Activated CD4-positive, alpha-beta memory T cell treated with anti-CD3 and anti-CD28 coated beads, Interleukin-2, amount 10 ng/mL, durations not matched to agents 7 days and 5 days (primary cell): ENCODE data around the gene TBC1D1. TPM values are rescaled to one million over a fixed set of nuclear protein-coding genes. Genes with fewer than 3 reads are reported as not detected.

Experiments
- CTCF ChIA-PET: fragments of 350-600 bp; sonication (Branson Sonifier 250); formaldehyde crosslinking; loops from one replicate; lab custom pipeline; 2021; ENCODE audit warnings: antibody characterized with exemption, inconsistent platforms; lab: Charles Lee
- POLR2A ChIA-PET: fragments of 350-600 bp; sonication (Branson Sonifier 250); formaldehyde crosslinking; loops from one replicate; lab custom pipeline; 2021; ENCODE audit warnings: antibody characterized with exemption; lab: Charles Lee
- DNase-seq: peaks from one replicate; pipeline ENCODE4 v3.0.0-alpha.2; 2020
- H3K27ac Mint-ChIP-seq: one replicate; pipeline ENCODE4 v1.8.0; 2021; ENCODE audit warnings: mild to moderate bottlenecking, mixed read lengths
- H3K27me3 Mint-ChIP-seq: one replicate; pipeline ENCODE4 v1.8.0; 2021; ENCODE audit warnings: mixed read lengths
- H3K36me3 Mint-ChIP-seq: one replicate; pipeline ENCODE4 v1.8.0; 2021; ENCODE audit warnings: low read depth, mixed read lengths
- H3K4me1 Mint-ChIP-seq: one replicate; pipeline ENCODE4 v1.8.0; 2021; ENCODE audit warnings: mixed read lengths
- H3K4me3 Mint-ChIP-seq: one replicate; pipeline ENCODE4 v1.8.0; 2021; ENCODE audit warnings: mild to moderate bottlenecking, mixed read lengths
- H3K9me3 Mint-ChIP-seq: one replicate; pipeline ENCODE4 v1.8.0; 2021; ENCODE audit warnings: mixed read lengths
- total RNA-seq, 2 experiments: library from RNA; stranded (reverse); gene quantifications; one replicate each; pipeline ENCODE4 v1.2.3, GENCODE V29; 2021

TBC1D1 gene
- total RNA-seq, 2 experiments from 2014 or later: 58.8 to 62.3 TPM

GRCh38 chr4:38095691-38096090, 204.8 kb downstream of the TBC1D1 start:
- H3K4me1 Mint-ChIP-seq: peaks cover 21% of the 10 kb centered on the region
- ChIA-PET CTCF (interaction anchor here (1.6 to 2.0 kb wide), 2 partner anchors 27 to 33 kb away, joined by 5 read pairs; no protein-coding TSS in a partner anchor), POLR2A (interaction anchor here (0.7 kb wide), 1 partner anchor 64 kb away, joined by 3 read pairs; no protein-coding TSS in a partner anchor)
- peaks cover 64% of the 10 kb centered on the region for H3K36me3 Mint-ChIP-seq
- no peak overlapping the region for H3K4me3 Mint-ChIP-seq
- no peak for DNase-seq
- H3K27me3 Mint-ChIP-seq: no peaks in the 10 kb centered on the region
- H3K27ac Mint-ChIP-seq: no peak overlapping the region
- peaks cover 2% of the 10 kb centered on the region for H3K9me3 Mint-ChIP-seq

- no peaks in the 10 kb centered on the region for H3K9me3 Mint-ChIP-seq
- no peak overlapping the region for H3K27ac Mint-ChIP-seq
- no peak overlapping the region for H3K4me3 Mint-ChIP-seq
- H3K4me1 Mint-ChIP-seq: peaks cover 5% of the 10 kb centered on the region
- POLR2A ChIA-PET: no interaction called here
- H3K27me3 Mint-ChIP-seq: no peaks in the 10 kb centered on the region
- CTCF ChIA-PET: no interaction called here
- DNase-seq: no peak
- peaks cover 54% of the 10 kb centered on the region for H3K36me3 Mint-ChIP-seq
These were observed 206.9 kb downstream of the TBC1D1 start for GRCh38 chr4:38097818-38098217.

- no peak overlapping the region for H3K27ac Mint-ChIP-seq
- DNase-seq: no peak
- no peaks in the 10 kb centered on the region for H3K9me3 Mint-ChIP-seq
- no peaks in the 10 kb centered on the region for H3K27me3 Mint-ChIP-seq
- ChIA-PET CTCF (no interaction called here), POLR2A (interaction anchor here (1.4 kb wide), 1 partner anchor 24 kb away, joined by 5 read pairs; no protein-coding TSS in a partner anchor)
- peaks cover 54% of the 10 kb centered on the region for H3K36me3 Mint-ChIP-seq
- H3K4me3 Mint-ChIP-seq: no peak overlapping the region
- H3K4me1 Mint-ChIP-seq: peaks cover 5% of the 10 kb centered on the region
These were observed 208.2 kb downstream of the TBC1D1 start for GRCh38 chr4:38099020-38099600.

- no peaks in the 10 kb centered on the region for H3K9me3 Mint-ChIP-seq
These were observed 209.1 kb downstream of the TBC1D1 start for GRCh38 chr4:38099908-38100407.

GRCh38 chr4:38100474-38101255, 209.8 kb downstream of the TBC1D1 start:
- POLR2A ChIA-PET: interaction anchor here (1.4 kb wide), 1 partner anchor 23 kb away, joined by 5 read pairs; no protein-coding TSS in a partner anchor
- DNase-seq: no peak
- Mint-ChIP-seq H3K27me3 (no peaks in the 10 kb centered on the region), H3K4me1 (peaks cover 13% of the 10 kb centered on the region), H3K9me3 (no peaks in the 10 kb centered on the region), H3K27ac (no peak overlapping the region), H3K4me3 (no peak overlapping the region), H3K36me3 (peaks cover 55% of the 10 kb centered on the region)
- CTCF ChIA-PET: no interaction called here

More at GRCh38 chr4:38099908-38100407, 209.1 kb downstream of the TBC1D1 start:
- ChIA-PET CTCF (no interaction called here), POLR2A (interaction anchor here (1.4 kb wide), 1 partner anchor 23 kb away, joined by 5 read pairs; no protein-coding TSS in a partner anchor)
- no peak for DNase-seq
- Mint-ChIP-seq H3K4me1 (peaks cover 5% of the 10 kb centered on the region), H3K27ac (no peak overlapping the region), H3K4me3 (no peak overlapping the region), H3K27me3 (no peaks in the 10 kb centered on the region), H3K36me3 (peaks cover 56% of the 10 kb centered on the region)

- ChIA-PET POLR2A (interaction anchor here (1.2 kb wide), 1 partner anchor 592 kb away, joined by 3 read pairs; no protein-coding TSS in a partner anchor), CTCF (no interaction called here)
- Mint-ChIP-seq H3K4me3 (no peak overlapping the region), H3K9me3 (no peaks in the 10 kb centered on the region), H3K4me1 (peaks cover 18% of the 10 kb centered on the region), H3K27ac (no peak overlapping the region), H3K36me3 (peaks cover 51% of the 10 kb centered on the region), H3K27me3 (no peaks in the 10 kb centered on the region)
- no peak for DNase-seq
These were observed 210.7 kb downstream of the TBC1D1 start for GRCh38 chr4:38101563-38101962.

GRCh38 chr4:38102957-38103588, 212.2 kb downstream of the TBC1D1 start:
- CTCF ChIA-PET: interaction anchor here (0.6 kb wide), 1 partner anchor 9 kb away, joined by 3 read pairs; no protein-coding TSS in a partner anchor
- Mint-ChIP-seq H3K27ac (no peak overlapping the region), H3K9me3 (no peaks in the 10 kb centered on the region), H3K36me3 (peaks cover 56% of the 10 kb centered on the region), H3K4me1 (peaks cover 19% of the 10 kb centered on the region), H3K27me3 (no peaks in the 10 kb centered on the region), H3K4me3 (no peak overlapping the region)
- no peak for DNase-seq
- POLR2A ChIA-PET: no interaction called here

- H3K4me1 Mint-ChIP-seq: peaks cover 14% of the 10 kb centered on the region
- POLR2A ChIA-PET: interaction anchor here (1.3 kb wide), 1 partner anchor 9 kb away, joined by 4 read pairs; no protein-coding TSS in a partner anchor
- H3K4me3 Mint-ChIP-seq: no peak overlapping the region
These were observed 214.8 kb downstream of the TBC1D1 start for GRCh38 chr4:38105475-38106220.

GRCh38 chr4:38106311-38106710, 215.4 kb downstream of the TBC1D1 start:
- no peak for DNase-seq
- peaks cover 14% of the 10 kb centered on the region for H3K4me1 Mint-ChIP-seq
- CTCF ChIA-PET: no interaction called here

More at GRCh38 chr4:38105475-38106220, 214.8 kb downstream of the TBC1D1 start:
- CTCF ChIA-PET: interaction anchor here (1.7 kb wide), 1 partner anchor 26 kb away, joined by 3 read pairs; no protein-coding TSS in a partner anchor
- no peaks in the 10 kb centered on the region for H3K27me3 Mint-ChIP-seq
- no peaks in the 10 kb centered on the region for H3K9me3 Mint-ChIP-seq
- DNase-seq: no peak
- no peak overlapping the region for H3K27ac Mint-ChIP-seq
- H3K36me3 Mint-ChIP-seq: peaks cover 59% of the 10 kb centered on the region

GRCh38 chr4:38106886-38107514, 216.1 kb downstream of the TBC1D1 start:
- Mint-ChIP-seq H3K36me3 (peaks cover 54% of the 10 kb centered on the region), H3K4me1 (peaks cover 14% of the 10 kb centered on the region), H3K9me3 (no peaks in the 10 kb centered on the region), H3K4me3 (no peak overlapping the region), H3K27ac (no peak overlapping the region), H3K27me3 (no peaks in the 10 kb centered on the region)
- CTCF ChIA-PET: no interaction called here
- DNase-seq: no peak
- POLR2A ChIA-PET: no interaction called here

More at GRCh38 chr4:38106311-38106710, 215.4 kb downstream of the TBC1D1 start:
- no peaks in the 10 kb centered on the region for H3K27me3 Mint-ChIP-seq
- H3K9me3 Mint-ChIP-seq: no peaks in the 10 kb centered on the region
- H3K4me3 Mint-ChIP-seq: no peak overlapping the region
- POLR2A ChIA-PET: interaction anchor here (1.3 kb wide), 1 partner anchor 8 kb away, joined by 4 read pairs; no protein-coding TSS in a partner anchor
- H3K36me3 Mint-ChIP-seq: peaks cover 59% of the 10 kb centered on the region
- no peak overlapping the region for H3K27ac Mint-ChIP-seq

- Mint-ChIP-seq H3K36me3 (peaks cover 51% of the 10 kb centered on the region), H3K27ac (no peak overlapping the region), H3K4me1 (peaks cover 14% of the 10 kb centered on the region), H3K4me3 (no peak overlapping the region), H3K27me3 (no peaks in the 10 kb centered on the region), H3K9me3 (no peaks in the 10 kb centered on the region)
- ChIA-PET POLR2A (no interaction called here), CTCF (no interaction called here)
- no peak for DNase-seq
These were observed 216.9 kb downstream of the TBC1D1 start for GRCh38 chr4:38107818-38108217.

GRCh38 chr4:38109370-38109769, 218.5 kb downstream of the TBC1D1 start:
- Mint-ChIP-seq H3K4me1 (peaks cover 14% of the 10 kb centered on the region), H3K36me3 (peaks cover 47% of the 10 kb centered on the region), H3K27me3 (no peaks in the 10 kb centered on the region), H3K9me3 (no peaks in the 10 kb centered on the region), H3K27ac (no peak overlapping the region), H3K4me3 (no peak overlapping the region)
- DNase-seq: no peak
- ChIA-PET POLR2A (no interaction called here), CTCF (no interaction called here)
